LoVo (cell line): ENCODE results near the gene PRKCA.

Experiments used
- DNase-seq: peaks from one replicate; pipeline ENCODE4 v3.0.0-alpha.2; 2016; ENCODE audit warnings: low spot score

Gene PRKCA

DNA sequence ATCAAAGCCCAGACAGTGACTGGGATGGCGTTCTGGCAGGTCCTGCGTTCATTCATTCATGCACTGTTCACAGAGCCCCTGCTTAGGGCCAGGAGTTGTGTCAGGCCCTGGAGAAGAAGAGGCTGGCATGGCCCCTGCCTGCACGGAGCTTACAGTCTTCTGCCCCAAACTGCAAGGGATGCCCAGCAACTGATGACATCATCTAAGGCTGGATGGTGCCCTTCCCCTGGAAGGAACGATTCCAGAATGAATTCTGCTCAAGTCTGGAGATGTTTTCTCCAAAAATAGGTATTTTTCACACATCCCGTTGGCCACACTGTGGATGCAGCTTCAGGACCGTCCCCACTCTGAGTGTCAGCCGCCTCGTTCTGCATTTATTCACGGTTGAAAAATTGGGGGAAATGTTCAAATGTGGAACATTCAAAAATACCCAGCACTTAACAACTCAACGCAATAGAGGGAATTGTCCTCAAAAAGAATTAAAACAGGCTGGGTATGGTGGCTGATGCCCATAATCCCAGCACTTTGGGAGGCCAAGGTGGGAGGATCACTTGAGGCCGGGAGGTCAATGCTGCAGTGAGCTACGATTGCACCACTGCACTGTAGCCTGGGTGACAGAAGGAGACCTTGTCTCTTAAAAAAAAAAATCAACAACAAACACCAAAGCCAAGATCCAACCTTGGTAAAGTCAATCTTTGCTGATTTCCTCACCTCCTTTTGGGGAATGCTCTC is 508.7 kb downstream of the PRKCA start:
- no peak for DNase-seq

DNA sequence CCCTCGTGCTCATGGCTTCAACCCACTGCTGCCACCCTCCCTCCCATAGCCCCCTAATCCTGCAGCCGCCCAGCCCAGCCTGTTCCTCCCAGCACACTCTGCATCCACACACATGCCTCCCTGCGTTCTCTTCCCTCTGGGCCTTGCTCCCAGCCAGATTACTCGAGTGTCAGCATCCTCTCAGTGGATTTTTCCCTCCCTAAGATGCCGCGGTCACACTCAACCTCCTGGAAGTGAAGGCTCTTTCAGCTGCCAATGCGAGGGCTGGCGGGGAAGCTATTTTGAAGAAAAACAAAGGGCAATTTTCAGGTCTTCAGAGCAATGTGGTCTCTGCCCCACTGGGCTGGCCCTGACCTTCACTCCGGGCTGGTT is 509.3 kb downstream of the PRKCA start:
- DNase-seq = no peak

DNA sequence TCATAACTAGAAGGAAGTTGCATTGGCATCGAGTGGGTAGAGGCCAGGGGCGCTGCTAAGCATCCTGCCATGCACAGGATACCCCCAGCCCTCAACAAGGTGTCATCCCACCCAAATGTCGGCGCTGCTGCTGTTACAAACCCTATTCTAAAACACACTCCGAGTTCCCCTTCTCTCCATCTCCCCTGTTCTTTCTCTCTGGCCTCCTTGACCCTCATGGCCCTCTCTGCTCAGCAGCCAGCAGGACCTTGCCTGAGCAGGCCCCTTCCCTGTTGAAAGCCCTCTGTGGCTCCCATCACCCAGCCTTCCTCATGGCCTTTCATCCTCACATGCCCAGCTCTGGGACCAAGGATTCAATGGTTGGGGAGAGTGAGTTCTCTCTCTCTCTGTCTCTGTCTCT is 510.2 kb downstream of the PRKCA start:
- DNase-seq = no peak

DNA sequence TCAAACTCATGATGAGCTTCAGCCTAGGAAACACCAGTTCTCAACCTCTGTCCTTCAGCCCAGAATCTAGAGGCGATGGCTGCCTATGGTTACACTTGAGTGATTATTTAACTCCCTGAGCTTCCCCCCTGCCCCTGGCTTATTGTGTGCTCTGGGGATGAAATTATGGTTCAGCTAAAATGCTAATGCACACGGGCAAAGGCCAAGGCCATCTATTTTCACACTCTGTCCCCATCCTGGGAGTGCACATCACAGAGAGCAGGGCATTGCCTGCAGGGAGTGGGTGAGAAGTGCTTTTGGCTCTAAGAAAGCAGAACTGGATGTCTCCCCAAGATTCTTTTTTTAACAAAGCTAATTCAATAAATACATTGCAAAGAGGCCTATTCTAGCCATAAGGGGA is 510.9 kb downstream of the PRKCA start:
- no peak for DNase-seq

DNA sequence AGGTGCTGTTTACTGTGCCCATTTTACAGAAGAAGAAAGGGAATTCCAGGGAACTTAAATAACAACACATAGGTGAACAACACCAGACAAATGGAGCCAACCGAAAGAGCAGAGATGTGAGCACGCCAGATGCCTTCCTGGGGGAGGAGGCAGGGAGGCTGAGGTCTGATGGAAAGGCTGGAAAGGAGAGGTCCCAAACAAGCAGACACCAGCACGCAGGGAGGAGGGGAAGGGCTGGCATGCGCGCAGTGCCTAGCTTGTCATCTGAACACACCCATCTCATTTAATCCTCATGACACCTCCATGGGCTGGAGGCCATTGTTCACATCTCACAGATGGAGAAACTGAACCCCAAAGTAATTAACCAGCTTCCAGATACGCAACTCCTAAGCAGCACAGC is 511.6 kb downstream of the PRKCA start:
- DNase-seq = no peak

DNA sequence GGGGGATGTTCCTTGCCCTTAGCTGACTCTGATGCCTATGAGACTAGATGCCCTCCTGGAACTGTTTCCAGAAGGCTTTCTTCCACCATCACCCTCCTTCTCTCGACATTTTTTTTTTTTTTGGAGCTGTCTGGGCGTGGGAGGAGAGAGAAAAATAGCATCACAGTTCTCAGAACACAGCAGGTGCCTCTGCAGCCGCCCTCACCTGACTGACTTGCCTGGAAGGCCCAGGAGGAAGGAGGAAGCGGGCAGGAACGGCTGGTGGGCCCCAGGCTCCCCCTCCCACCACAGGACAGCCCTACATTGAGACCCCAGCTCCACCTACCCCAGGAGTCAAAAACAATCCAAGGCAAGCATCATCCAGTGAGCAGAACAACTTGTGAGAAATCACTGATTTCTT is 512.2 kb downstream of the PRKCA start:
- DNase-seq = no peak

DNA sequence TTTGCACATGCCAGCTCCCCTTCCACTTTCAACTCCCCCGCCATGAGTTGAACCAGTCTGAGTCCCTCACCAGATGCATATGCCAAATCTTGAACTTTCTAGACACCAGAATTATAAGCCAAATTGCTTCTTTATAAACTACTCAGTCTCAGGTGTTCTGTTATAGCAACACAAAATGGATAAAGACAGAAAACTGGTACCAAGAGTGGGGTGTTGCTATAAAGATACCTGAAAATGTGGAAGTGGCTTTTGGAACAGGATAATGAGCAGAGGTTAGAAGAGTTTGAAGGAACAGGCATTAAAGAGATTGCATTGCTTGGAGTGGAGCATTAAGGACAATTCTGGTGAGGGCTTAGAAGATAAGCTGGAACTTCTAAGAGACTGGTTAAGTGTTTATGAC is 515.3 kb downstream of the PRKCA start:
- DNase-seq = no peak

DNA sequence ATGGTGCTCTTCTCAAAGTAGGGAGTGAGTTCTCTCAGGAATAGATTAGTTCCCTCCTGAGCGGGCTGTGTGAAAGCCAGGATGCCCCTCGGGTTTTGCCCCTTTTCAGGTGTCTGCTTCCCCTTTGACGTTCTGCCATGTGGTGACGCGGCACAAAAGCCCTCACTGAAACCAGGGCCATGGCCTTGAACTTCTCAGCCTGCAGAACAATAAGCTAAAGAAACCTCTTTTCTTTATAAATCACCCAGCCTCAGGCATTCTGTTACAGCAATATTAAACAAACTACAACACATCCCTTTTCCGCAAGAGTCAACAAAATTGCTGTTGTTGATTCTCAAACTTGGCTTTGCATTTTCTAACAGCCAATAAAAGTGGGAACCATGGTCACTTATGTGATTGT is 517.1 kb downstream of the PRKCA start:
- DNase-seq = no peak

DNA sequence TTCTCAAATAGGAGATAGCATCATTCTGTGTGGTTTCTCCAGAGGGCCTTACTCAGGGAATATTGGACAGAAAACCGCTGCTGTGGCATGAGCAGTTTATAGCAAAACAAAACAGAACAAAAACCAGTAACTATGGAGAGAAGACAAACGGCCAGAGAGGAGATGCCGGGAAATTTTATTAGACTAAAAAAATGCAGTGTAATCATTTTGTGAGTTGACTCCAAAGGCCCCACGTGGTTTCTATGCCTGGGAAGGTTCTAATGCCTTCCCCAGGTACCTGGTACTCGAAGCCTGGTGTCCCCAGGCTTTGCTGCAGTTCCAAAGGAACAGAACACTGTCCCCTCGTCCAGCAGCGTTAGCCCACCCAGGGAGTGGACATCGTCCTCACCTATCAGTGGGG is 519.6 kb downstream of the PRKCA start:
- no peak for DNase-seq

DNA sequence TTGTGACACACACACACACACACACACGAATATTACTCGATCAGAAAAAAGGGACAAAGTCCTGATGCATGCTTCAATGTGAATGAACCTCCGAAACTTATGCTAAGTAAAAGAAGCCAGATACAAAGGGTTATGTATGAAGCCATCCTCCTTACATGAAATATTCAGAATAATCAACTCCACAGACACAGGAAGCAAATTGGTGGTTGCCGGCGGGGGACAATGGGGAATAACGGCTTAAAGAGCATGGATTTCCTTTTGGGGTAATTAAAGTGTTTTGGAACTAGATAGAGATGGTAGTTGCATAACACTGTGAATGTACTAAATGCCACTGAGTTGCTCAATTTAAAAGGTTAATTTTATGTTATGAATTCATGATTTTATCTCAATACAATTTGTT is 524.4 kb downstream of the PRKCA start:
- DNase-seq = no peak

DNA sequence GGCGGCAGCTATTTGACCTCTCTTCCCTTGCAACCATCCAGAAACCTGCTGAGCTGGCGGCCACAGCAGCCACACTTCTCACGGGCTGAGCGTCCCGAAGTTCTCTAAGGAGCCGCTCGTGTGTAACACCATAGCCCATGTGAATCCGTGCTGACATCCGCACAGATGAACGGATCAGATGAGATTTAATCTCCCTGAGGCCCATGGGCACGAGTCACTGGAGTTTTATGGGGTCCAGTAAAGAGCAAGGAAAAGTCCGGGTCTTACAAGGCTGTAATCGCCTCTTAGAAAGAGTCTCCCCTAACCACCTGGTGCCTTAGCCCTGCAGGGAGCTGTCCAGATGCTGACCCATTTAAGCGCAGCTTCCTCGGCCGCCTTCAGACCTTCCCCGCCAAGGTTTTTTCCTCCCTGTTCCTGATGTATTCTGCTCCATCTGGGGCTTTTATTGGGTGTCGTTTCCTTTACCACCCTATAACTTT is 527.0 kb downstream of the PRKCA start:
- peak; percentile 46 for DNase-seq

DNA sequence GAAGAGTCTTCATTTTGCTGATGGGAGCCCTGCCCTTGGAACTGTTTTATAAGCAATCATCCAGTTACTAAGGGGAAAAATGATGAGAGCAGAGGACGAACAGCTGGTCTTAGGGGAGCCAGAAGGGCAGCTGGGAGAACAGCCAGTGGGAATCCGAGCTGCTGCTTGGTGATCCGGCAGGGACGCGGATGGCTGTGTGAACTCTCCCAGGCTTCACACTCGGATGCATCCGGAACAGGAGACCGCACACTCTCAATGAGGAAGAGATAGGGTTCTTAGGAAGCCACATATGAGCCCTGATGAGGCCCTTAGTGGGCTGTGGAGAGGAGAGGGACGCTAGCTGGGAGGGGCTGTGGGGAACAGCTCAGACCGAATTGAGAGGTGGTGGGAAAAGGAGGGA is 527.5 kb downstream of the PRKCA start:
- DNase-seq = no peak

DNA sequence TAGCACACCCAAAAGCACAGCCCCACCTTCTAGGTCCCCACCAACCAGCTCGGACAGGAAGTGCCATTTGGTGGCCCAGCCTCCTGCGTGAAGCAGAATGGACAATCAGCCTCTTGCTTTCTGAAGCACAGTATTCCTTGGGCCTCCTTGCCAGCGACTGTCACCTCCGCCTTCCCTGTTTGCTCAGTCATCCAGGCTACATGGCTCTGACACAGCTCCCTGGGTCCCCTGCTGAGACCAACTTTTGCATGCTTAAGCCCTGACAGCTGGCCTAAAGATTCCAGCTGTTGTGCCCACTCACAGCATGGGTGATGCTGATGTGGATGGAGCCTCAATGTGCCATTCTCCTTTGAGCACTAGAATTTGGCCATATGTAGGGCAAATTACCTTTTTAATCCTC is 528.0 kb downstream of the PRKCA start:
- DNase-seq = no peak

DNA sequence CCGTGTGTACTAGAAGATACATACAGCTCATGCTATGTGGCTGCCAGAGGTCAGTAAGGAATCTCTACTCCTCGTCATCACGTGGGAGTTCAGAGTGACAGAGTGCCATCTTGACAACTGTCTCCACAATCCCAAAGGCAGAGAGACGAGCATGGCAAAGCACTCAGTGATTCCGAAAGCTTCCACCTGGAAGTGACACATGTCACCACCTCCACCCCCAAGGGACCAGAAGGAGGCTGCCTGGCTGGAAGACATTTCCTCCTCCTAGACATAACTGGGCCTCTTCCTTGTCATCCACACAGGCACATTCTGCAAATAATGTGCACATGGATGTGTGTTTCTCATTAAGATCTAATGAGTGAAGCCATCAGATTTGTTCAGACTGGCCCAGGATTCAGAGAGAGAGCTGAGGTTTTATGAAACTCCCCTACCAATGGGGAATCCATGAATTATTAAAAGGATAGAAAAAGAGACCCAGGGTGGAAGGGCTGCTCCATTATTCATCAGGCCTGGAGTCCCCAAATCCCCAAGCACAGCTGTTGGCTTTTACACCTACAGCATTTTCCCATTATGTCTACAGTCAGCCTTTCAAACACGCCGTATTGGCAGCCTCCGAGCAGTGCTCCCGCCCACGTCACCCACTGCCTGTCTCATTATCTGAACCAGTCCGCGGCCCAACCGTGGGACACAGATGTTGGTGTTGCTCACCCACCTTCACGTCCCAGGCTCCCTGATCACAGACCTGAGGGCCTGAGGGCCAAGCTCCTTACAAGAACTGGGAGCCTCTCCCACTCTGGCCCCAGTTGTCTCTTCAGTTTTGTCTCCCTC is 529.2 kb downstream of the PRKCA start:
- DNase-seq = no peak

DNA sequence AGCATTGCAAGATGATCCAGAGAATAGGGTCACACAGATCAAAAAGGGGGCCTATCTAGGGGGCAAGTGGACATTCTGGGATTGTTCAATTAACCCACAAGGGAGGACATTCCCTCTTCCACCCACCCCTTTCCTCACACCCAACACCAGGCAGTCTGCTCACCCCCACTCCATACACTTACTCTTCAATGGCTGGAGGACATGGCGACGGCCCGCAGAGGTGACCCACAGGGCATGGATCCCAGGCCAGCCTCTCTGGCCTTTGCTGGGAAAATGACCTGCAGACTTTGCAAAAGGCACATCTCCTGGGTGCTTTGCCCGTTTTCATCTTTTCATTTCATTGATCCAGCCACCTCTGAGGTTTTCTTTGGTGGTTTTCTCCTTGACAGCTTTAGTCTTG is 530.8 kb downstream of the PRKCA start:
- DNase-seq = no peak

DNA sequence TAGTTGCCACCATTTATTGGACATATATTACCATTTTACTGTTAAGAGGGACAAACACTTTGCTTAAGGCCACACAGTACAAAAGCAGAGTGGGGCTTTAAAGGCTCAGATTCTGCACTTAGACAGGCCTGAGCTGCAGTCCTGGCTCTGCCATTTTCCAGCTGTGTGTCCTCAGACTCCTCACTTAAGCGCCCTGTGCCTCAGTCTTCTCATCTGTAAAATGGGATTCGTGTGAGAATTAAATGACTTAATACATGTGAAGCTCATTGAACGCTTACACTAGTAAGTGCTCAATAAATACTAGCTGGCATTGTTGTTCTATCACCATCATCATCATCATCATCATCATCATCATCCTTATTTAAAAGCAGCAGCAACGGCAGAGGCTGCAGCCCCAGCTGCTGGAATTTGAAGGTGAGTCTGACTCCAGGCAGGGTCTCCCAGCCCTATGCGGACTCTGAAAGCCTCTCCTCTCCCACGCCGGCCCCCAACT is 532.1 kb downstream of the PRKCA start:
- DNase-seq = no peak

DNA sequence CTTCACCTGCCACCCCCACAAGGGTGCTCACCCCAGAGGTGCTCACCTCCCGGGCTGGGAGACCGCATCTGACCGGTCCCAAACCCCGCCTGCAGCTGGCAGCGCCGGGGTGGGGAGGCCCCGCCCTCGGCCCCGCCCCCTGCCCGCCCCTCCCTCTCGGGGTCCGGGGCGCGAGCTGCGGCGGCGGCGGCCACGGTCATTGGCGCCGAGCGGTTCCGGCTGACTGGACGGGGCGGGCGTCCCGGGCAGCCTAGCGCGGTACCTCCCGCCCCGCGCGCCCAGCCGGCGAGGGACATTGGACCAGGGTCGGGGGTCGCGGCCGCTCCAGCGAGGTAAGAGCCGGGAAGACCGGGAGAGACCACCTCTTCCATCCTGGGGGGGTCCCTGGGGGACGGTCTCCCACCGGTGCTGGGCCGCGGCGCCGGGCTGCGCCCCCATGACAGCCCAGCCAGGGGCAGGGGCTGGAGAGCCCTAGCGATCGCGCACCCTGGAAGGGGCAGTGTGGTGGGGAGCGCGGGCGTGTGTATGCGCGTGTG is 532.6 kb downstream of the PRKCA start, which contains the start of gene CACNG5:
TSS of gene CACNG5 (plus strand) at position 199 of the 536 bp plus-strand sequence. CDS start 42,216 bp downstream, outside the sequence.
- no peak for DNase-seq

DNA sequence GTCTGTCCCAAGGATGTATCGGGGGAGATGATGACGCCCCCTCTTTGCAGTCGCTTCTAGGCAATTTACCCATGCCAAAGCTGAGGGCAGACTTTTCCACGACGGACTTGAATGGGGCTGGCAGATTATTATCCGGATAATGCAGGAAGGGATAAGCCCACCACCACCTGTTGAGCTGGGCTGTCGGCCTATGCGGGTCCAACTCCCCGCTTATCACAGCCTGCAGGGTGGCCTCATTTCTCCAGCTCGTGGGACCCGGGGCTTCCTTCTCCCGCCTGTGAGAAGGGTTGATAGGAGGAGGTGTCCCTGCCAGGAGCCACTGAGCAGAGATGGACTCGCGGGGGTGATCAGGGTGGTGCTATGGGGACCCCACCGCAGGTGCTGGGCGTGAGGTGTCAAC is 533.1 kb downstream of the PRKCA start:
- DNase-seq = no peak

DNA sequence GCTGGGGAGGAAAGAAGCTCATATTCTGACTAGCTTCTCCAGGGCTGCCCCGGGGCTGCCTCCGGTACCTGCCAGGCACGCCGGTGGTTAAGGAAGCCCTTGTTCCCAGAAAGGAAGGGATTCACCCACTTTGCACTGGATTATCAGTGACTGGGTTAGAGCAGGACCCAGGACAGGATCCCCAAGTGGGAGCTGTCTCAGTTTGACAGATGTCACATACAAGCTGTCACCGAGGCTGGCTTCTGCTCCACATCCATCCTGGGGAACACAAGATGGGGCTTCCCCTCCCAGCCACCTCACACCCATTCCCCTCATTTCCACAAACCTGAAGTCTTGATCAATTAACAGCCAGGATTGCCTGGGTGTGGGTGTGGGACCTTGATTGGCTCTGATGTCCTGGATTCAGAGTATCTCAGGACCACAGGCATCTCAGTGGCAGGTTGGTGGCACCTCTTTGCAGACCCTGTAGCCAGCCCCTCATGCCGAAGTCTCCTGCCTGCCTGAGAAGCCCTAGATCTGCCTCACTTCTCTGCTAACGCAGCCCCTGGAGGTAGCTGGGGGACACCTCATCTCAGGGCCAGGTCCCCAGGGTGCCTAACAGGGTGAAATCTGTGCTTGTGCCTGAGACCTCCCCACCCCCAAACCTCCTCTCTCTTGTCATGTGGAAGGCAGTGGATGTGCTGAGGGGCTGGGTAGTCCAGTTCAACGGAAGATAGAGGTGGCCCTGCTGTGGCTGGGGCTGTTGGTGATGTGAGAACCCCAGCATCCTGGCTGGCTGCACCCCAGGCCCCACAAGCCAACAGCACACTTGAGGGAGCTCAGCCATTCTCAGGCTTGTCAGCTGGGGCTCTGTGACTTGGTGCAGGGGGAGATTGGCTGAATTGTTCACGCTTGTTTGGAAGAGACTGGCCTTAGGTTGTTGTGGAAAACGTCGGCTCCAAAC is 533.9 kb downstream of the PRKCA start:
- no peak for DNase-seq

DNA sequence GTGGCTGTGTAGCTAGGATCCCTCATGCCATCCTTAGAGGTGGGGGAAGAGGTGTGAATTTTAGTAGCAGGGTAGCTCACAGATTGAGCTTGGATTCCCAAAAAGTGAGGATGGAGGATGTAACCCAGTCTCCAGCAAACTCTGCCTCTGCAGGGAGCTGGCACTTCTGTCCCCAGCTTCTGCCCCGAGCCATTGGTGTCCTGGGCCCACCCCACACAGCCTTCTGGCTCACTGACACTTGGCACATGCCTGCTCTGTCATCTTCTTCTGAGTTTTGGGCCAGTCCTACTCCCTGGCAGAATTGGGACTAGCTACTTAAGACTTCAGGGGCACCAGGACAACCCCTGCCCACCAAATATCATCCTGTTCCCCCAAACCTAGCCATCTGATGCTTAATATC is 534.8 kb downstream of the PRKCA start:
- DNase-seq = no peak

DNA sequence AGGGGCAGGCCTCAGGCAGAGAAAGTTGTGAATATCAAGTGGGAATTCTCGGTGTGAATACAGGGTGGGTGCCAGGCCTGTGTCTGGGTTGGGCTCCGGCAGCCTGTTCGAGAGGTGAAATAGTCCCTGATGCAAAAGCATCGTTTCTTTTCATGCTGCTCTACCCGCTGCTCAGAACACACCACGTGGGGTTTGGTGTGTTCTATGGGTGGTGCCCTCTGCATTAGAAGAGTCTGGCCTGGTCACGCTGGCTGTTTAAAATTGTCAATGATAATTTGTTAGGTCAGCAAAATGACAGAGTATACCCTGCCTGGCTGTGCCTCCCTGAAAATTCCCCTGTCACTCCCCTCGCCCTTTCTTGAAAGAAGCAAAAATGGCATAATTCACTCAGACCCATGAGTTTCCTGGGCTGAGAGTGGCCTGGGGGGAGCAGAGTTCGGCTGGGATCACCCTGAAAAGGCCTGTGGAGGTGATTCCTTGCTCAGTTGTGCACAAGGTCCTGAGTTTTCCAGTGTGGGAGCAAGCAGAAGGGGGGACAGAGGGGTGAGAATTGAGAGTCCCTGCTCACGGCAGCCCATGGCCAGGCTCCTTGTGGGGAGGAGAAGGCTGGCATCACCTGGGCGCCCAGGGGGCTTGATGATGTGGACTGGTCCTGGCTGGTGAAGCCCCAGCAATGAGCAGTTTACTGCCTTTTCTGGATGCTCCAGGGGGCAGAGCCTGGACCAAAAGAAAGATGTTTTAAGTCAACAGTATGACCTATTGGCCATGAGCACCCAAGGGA is 535.7 kb downstream of the PRKCA start:
- DNase-seq = no peak
